Mesendoderm (in vitro differentiated cells): Measurements from ENCODE around the gene NPW. TPM values are rescaled to one million over a fixed set of nuclear protein-coding genes. Genes with fewer than 3 reads are reported as not detected.

ENCODE experiments used
- DNase-seq: peaks from one replicate; pipeline ENCODE4 v3.0.0; 2013
- H2AK5ac ChIP-seq: 2 replicates; pipeline ENCODE4 v1.6.1; 2013; ENCODE audit warnings: low read length, inconsistent platforms
- H2BK120ac ChIP-seq: 2 replicates; pipeline ENCODE4 v1.6.1; 2013; ENCODE audit warnings: low read depth, mild to moderate bottlenecking, low read length, moderate library complexity, mixed read lengths
- H2BK15ac ChIP-seq: replicated peaks from 2 replicates; pipeline ENCODE4 v1.6.1; 2013; ENCODE audit warnings: low read depth, mild to moderate bottlenecking, moderate library complexity
- H2BK5ac ChIP-seq: 2 replicates; pipeline ENCODE4 v1.6.1; 2013; ENCODE audit warnings: low read length, inconsistent platforms
- H3K18ac ChIP-seq: 2 replicates; pipeline ENCODE4 v1.6.1; 2013; ENCODE audit warnings: mild to moderate bottlenecking, low read length, mixed read lengths
- H3K23ac ChIP-seq: one replicate; pipeline ENCODE4 v1.6.1; 2013; ENCODE audit warnings: low read length
- H3K27ac ChIP-seq: 2 replicates; pipeline ENCODE4 v1.5.1; 2013; ENCODE audit warnings: low read depth, mild to moderate bottlenecking, inconsistent platforms, low read length, moderate library complexity
- H3K27me3 ChIP-seq: 2 replicates; pipeline ENCODE4 v1.6.1; 2013; ENCODE audit warnings: low read length, control low read depth, mild to moderate bottlenecking, inconsistent platforms; ENCODE audit not compliant: insufficient read depth, poor library complexity
- H3K36me3 ChIP-seq: 2 replicates; pipeline ENCODE4 v1.6.1; 2013; ENCODE audit warnings: low read length, inconsistent platforms; ENCODE audit not compliant: control insufficient read depth, insufficient read depth
- H3K4ac ChIP-seq: one replicate; pipeline ENCODE4 v1.6.1; 2013; ENCODE audit warnings: low read depth, mild to moderate bottlenecking, low read length, moderate library complexity
- H3K4me1 ChIP-seq: 2 replicates; pipeline ENCODE4 v1.6.1; 2013; ENCODE audit warnings: low read depth, low read length, inconsistent platforms; ENCODE audit not compliant: control insufficient read depth
- H3K4me2 ChIP-seq: 2 replicates; pipeline ENCODE4 v1.6.1; 2013; ENCODE audit warnings: low read length
- H3K4me3 ChIP-seq: 2 replicates; pipeline ENCODE4 v1.5.1; 2013; ENCODE audit warnings: mild to moderate bottlenecking, low read length
- H3K56ac ChIP-seq: one replicate; pipeline ENCODE4 v1.6.1; 2013; ENCODE audit warnings: low read length
- H3K79me1 ChIP-seq: 2 replicates; pipeline ENCODE4 v1.6.1; 2013; ENCODE audit warnings: low read length, inconsistent platforms
- H3K79me2 ChIP-seq: 2 replicates; pipeline ENCODE4 v1.6.1; 2013; ENCODE audit warnings: mild to moderate bottlenecking, low read length; ENCODE audit not compliant: control insufficient read depth, insufficient read depth
- H3K9ac ChIP-seq: 2 replicates; pipeline ENCODE4 v1.6.1; 2013; ENCODE audit warnings: low read length, inconsistent platforms
- H4K5ac ChIP-seq: one replicate; pipeline ENCODE4 v1.6.1; 2013; ENCODE audit warnings: low read length
- H4K8ac ChIP-seq: one replicate; pipeline ENCODE4 v1.6.1; 2013; ENCODE audit warnings: low read depth, mild to moderate bottlenecking, control low read depth, low read length, moderate library complexity
- WGBS: extraction: QIAGEN DNeasy Blood & Tissue Kit; methylation state at CpG from one replicate; pipeline ENCODE4 v1.1.7; 2013; ENCODE audit warnings: low lambda C conversion rate, missing lambda C conversion rate; ENCODE audit not compliant: insufficient coverage; ENCODE audit errors: extremely low coverage; 5-methylcytosine and 5-hydroxymethylcytosine counted together
- polyA plus RNA-seq, 2 experiments: library from polyadenylated mRNA; stranded (reverse); fragments of 200-250 nt; gene quantifications; one replicate each; pipeline ENCODE4 v1.2.3, GENCODE V29; 2013

The NPW gene
- polyA plus RNA-seq (2013, experiment 1 of 2): 2.7 TPM
- 2.7 TPM for polyA plus RNA-seq (2013, experiment 2 of 2)

- H2BK5ac ChIP-seq: no peak within 1 kb of the TSS
- DNase-seq: no peak
- H3K18ac ChIP-seq: no peak within 1 kb of the TSS
- peaks cover 14% of the 10 kb centered on the region for H3K27me3 ChIP-seq
- no CpG with 5 or more reads among the region's 33 CpGs for WGBS
- no peak within 1 kb of the TSS for H2AK5ac ChIP-seq
- peak within 1 kb of the TSS; percentile 59 for H3K4me2 ChIP-seq
- H3K23ac ChIP-seq: no peak within 1 kb of the TSS
- H3K79me1 ChIP-seq: no peaks in the 10 kb centered on the region
- no peak within 1 kb of the TSS for H4K8ac ChIP-seq
- no peak within 1 kb of the TSS for H3K27ac ChIP-seq
- H3K79me2 ChIP-seq: no peaks in the 10 kb centered on the region
- H3K56ac ChIP-seq: peak within 1 kb of the TSS; percentile 80
- H3K4ac ChIP-seq: no peak within 1 kb of the TSS
- H2BK15ac ChIP-seq: no peak within 1 kb of the TSS
- H4K5ac ChIP-seq: no peak within 1 kb of the TSS
- H3K4me3 ChIP-seq: no peak within 1 kb of the TSS
- no peaks in the 10 kb centered on the region for H3K4me1 ChIP-seq
- peak within 1 kb of the TSS; percentile 45 for H3K9ac ChIP-seq
- no peak within 1 kb of the TSS for H2BK120ac ChIP-seq
- no peaks in the 10 kb centered on the region for H3K36me3 ChIP-seq
Observed at GRCh38 chr16:2019518-2019920, at the start of gene NPW. NPW (plus strand) TSS chr16:2019785.

- Histone ChIP-seq H3K23ac (peak within 1 kb of the TSS; percentile 94), H3K27me3 (no peaks in the 10 kb centered on the region), H4K5ac (no peak within 1 kb of the TSS), H2BK5ac (peak within 1 kb of the TSS; percentile 88), H2BK120ac (no peak within 1 kb of the TSS), H3K4ac (peak within 1 kb of the TSS; percentile 25), H3K79me2 (peaks cover 13% of the 10 kb centered on the region), H3K36me3 (peaks cover 4% of the 10 kb centered on the region), H2BK15ac (no peak within 1 kb of the TSS), H3K9ac (peak within 1 kb of the TSS; percentile 98), H2AK5ac (peak within 1 kb of the TSS; percentile 95), H3K27ac (peak within 1 kb of the TSS; percentile 30), H3K4me1 (no peaks in the 10 kb centered on the region), H3K56ac (peak within 1 kb of the TSS; percentile 99), H3K4me2 (peak within 1 kb of the TSS; percentile 81), H3K79me1 (peaks cover 5% of the 10 kb centered on the region), H3K18ac (no peak within 1 kb of the TSS), H4K8ac (no peak within 1 kb of the TSS), H3K4me3 (peak within 1 kb of the TSS; percentile 92)
- WGBS: no CpG with 5 or more reads among the region's 78 CpGs
- DNase-seq: peak; percentile 97
Observed at GRCh38 chr16:1971796-1972489, 47.6 kb upstream of the NPW start, which contains the start of gene TBL3. TBL3 (plus strand) TSS chr16:1972053; CDS start chr16:1972165, 112 bp downstream.

- peak overlapping the region; percentile 89 for H3K9ac ChIP-seq
- peak; percentile 47 for DNase-seq
- no peak overlapping the region for H2BK15ac ChIP-seq
- no peak overlapping the region for H3K18ac ChIP-seq
- peaks cover 4% of the 10 kb centered on the region for H3K36me3 ChIP-seq
- H3K27me3 ChIP-seq: no peaks in the 10 kb centered on the region
- no peak overlapping the region for H2BK120ac ChIP-seq
- H3K4me1 ChIP-seq: no peaks in the 10 kb centered on the region
- WGBS: no CpG with 5 or more reads among the region's 22 CpGs
- no peak overlapping the region for H4K5ac ChIP-seq
- H3K4ac ChIP-seq: peak overlapping the region; percentile 25
- no peak overlapping the region for H2AK5ac ChIP-seq
- H3K4me3 ChIP-seq: peak overlapping the region; percentile 86
- no peak overlapping the region for H3K23ac ChIP-seq
- no peak overlapping the region for H2BK5ac ChIP-seq
- peaks cover 13% of the 10 kb centered on the region for H3K79me2 ChIP-seq
- H3K4me2 ChIP-seq: peak overlapping the region; percentile 38
- peaks cover 5% of the 10 kb centered on the region for H3K79me1 ChIP-seq
- H3K27ac ChIP-seq: no peak overlapping the region
- peak overlapping the region; percentile 90 for H3K56ac ChIP-seq
- no peak overlapping the region for H4K8ac ChIP-seq
Observed at GRCh38 chr16:1972490-1972877, 47.1 kb upstream of the NPW start.

GRCh38 chr16:1973461-1974156 is 46.0 kb upstream of the NPW start:
- H4K8ac ChIP-seq: no peak overlapping the region
- H3K27ac ChIP-seq: no peak overlapping the region
- no CpG with 5 or more reads among the region's 16 CpGs for WGBS
- no peak overlapping the region for H2AK5ac ChIP-seq
- no peak overlapping the region for H3K23ac ChIP-seq
- H3K79me2 ChIP-seq: peaks cover 13% of the 10 kb centered on the region
- H3K36me3 ChIP-seq: peaks cover 4% of the 10 kb centered on the region
- no peak for DNase-seq
- H3K27me3 ChIP-seq: no peaks in the 10 kb centered on the region
- no peak overlapping the region for H2BK120ac ChIP-seq
- no peak overlapping the region for H3K4me2 ChIP-seq
- no peak overlapping the region for H3K18ac ChIP-seq
- H2BK5ac ChIP-seq: no peak overlapping the region
- H3K4me1 ChIP-seq: no peaks in the 10 kb centered on the region
- H3K9ac ChIP-seq: no peak overlapping the region
- no peak overlapping the region for H4K5ac ChIP-seq
- no peak overlapping the region for H3K4me3 ChIP-seq
- H3K4ac ChIP-seq: no peak overlapping the region
- H3K79me1 ChIP-seq: peaks cover 5% of the 10 kb centered on the region
- H3K56ac ChIP-seq: no peak overlapping the region
- H2BK15ac ChIP-seq: no peak overlapping the region

- WGBS: no CpG with 5 or more reads among the region's 42 CpGs
- no peak overlapping the region for H3K4ac ChIP-seq
Observed at GRCh38 chr16:1974157-1975070, 45.2 kb upstream of the NPW start.

More at GRCh38 chr16:1974157-1975070, 45.2 kb upstream of the NPW start:
- Histone ChIP-seq H2BK5ac (no peak overlapping the region), H3K4me3 (no peak overlapping the region), H3K27ac (no peak overlapping the region), H3K79me2 (peaks cover 13% of the 10 kb centered on the region), H2BK120ac (no peak overlapping the region), H3K9ac (no peak overlapping the region), H4K8ac (no peak overlapping the region), H3K4me1 (no peaks in the 10 kb centered on the region), H3K18ac (no peak overlapping the region), H4K5ac (no peak overlapping the region), H2BK15ac (no peak overlapping the region), H3K79me1 (peaks cover 5% of the 10 kb centered on the region), H3K27me3 (no peaks in the 10 kb centered on the region), H3K23ac (no peak overlapping the region), H2AK5ac (no peak overlapping the region), H3K36me3 (peaks cover 4% of the 10 kb centered on the region), H3K4me2 (no peak overlapping the region), H3K56ac (no peak overlapping the region)
- DNase-seq: no peak
